Measurements from ENCODE around the gene TMEM132D.

TMEM132D gene

DNA sequence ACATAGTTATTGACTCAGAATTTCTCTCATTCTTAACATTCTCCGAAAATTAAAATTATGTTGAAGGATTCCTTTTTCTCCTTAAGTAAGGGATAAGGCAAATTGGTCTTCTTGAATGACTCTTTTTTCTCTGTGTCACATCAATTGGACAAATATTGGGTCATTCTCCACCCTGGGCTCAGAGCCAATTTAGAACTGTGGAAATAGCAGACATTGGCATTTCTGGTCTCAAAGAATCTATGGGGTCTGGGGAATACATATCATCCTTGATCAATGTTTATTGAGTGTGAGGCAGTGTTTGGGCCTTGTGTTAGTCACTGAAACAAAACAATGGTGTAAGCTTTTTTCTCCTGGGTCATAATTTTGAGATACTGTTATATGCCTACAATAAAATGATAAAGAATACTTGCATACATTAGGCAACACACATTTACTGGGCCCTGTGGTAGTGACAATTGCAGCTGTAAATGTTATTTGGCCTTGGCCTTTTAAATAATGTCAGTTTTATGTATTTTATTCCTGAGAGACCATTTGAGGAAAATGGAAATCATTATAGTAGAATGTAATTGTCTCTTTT lies 414.6 kb downstream of the TMEM132D start:
- DNase-seq (ENCODE audit: extremely low spot score), result no peak
- ChIA-PET POLR2A (no interaction called here), CTCF (no interaction called here)
- TF ChIP-seq, protein P1, sequence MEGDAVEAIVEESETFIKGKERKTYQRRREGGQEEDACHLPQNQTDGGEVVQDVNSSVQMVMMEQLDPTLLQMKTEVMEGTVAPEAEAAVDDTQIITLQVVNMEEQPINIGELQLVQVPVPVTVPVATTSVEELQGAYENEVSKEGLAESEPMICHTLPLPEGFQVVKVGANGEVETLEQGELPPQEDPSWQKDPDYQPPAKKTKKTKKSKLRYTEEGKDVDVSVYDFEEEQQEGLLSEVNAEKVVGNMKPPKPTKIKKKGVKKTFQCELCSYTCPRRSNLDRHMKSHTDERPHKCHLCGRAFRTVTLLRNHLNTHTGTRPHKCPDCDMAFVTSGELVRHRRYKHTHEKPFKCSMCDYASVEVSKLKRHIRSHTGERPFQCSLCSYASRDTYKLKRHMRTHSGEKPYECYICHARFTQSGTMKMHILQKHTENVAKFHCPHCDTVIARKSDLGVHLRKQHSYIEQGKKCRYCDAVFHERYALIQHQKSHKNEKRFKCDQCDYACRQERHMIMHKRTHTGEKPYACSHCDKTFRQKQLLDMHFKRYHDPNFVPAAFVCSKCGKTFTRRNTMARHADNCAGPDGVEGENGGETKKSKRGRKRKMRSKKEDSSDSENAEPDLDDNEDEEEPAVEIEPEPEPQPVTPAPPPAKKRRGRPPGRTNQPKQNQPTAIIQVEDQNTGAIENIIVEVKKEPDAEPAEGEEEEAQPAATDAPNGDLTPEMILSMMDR (IDR thresholded peaks at IDR 0.05; ENCODE audit: control extremely low read depth, extremely low read depth, low read depth, missing control alignments), result no peak

DNA sequence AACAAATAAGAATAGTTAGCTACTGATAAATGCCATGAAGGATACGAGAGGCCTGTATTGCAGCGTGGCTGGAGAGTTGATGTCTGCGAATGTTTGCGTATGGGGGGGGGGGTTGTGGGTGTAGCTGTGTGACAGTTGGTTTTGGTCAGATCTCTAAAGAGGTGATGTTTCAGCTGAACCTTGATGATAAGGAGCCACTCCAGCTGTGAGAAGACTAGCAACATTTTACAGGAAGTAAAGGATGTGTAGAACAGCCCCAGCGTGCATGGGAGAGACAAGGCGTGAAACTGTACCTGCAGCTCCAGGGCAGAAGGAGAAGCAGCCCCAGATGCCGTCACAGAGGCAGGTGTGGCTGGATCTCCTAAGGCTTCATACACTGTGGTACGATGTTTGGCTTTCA lies 416.9 kb downstream of the TMEM132D start:
- ChIA-PET CTCF (no interaction called here), POLR2A (no interaction called here)
- no peak for DNase-seq (ENCODE audit: extremely low spot score)
- TF ChIP-seq, protein P1 (IDR thresholded peaks at IDR 0.05; ENCODE audit: control extremely low read depth, extremely low read depth, low read depth, missing control alignments), result no peak

GRCh38 chr12:129483111-129483893 lies 420.5 kb downstream of the TMEM132D start:
- no peak for DNase-seq (ENCODE audit: extremely low spot score)
- ChIA-PET CTCF (interaction anchor here (1.1 kb wide), 1 partner anchor 10 kb away, joined by 3 read pairs; no protein-coding TSS in a partner anchor), POLR2A (no interaction called here)
- TF ChIP-seq, protein P1 (IDR thresholded peaks at IDR 0.05; ENCODE audit: control extremely low read depth, extremely low read depth, low read depth, missing control alignments), result no peak

GRCh38 chr12:129481921-129482320 lies 421.9 kb downstream of the TMEM132D start:
- POLR2A ChIA-PET, result no interaction called here
- CTCF ChIA-PET, result no interaction called here
- TF ChIP-seq, protein P1 (IDR thresholded peaks at IDR 0.05; ENCODE audit: control extremely low read depth, extremely low read depth, low read depth, missing control alignments), result no peak

GRCh38 chr12:129470196-129470595 lies 433.6 kb downstream of the TMEM132D start:
- ChIA-PET POLR2A (no interaction called here), CTCF (no interaction called here)
- TF ChIP-seq, protein P1 (IDR thresholded peaks at IDR 0.05; ENCODE audit: control extremely low read depth, extremely low read depth, low read depth, missing control alignments), result no peak
- DNase-seq (ENCODE audit: extremely low spot score), result no peak

More at GRCh38 chr12:129481921-129482320, 421.9 kb downstream of the TMEM132D start:
- no peak for DNase-seq (ENCODE audit: extremely low spot score)

DNA sequence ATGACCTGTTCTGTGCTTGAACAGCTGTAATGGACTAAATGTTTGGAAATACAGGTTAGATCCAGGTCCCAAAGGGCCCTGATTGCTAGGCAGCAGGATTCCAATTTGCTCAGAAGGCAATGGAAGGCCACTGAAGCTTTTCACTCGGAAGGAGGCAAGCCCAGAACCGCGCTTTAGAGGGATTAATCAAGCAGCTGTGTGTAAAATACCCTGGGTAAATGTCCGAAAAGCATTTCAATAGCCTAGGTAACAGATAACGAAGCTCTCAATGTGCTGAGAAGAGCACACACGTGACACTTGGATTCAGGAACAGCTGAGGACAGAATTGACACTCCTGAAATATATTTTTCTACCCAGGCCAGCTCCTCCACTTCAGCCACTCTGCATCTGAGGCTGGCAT lies 436.1 kb downstream of the TMEM132D start:
- TF ChIP-seq, protein P1 (IDR thresholded peaks at IDR 0.05; ENCODE audit: control extremely low read depth, extremely low read depth, low read depth, missing control alignments), result no peak
- ChIA-PET CTCF (no interaction called here), POLR2A (no interaction called here)
- no peak for DNase-seq (ENCODE audit: extremely low spot score)

All from GM10248 (cell line).